A549 treated with RU486 at 1 μM for 4 hours (cell line): ENCODE measurements around the gene NOTO. TPM values are rescaled to one million over a fixed set of nuclear protein-coding genes. Genes with fewer than 3 reads are reported as not detected.

ENCODE experiments used
- total RNA-seq: library from RNA; stranded (reverse); fragments of 200-300 nt; extraction: Qiagen RNA extraction; gene quantifications from 5 replicates; pipeline ENCODE4 v1.2.3, GENCODE V29; 2022; ENCODE audit warnings: low read depth

NOTO gene, protein sequence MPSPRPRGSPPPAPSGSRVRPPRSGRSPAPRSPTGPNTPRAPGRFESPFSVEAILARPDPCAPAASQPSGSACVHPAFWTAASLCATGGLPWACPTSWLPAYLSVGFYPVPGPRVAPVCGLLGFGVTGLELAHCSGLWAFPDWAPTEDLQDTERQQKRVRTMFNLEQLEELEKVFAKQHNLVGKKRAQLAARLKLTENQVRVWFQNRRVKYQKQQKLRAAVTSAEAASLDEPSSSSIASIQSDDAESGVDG
- total RNA-seq, result 0.09 TPM in 1 of 5 replicates, not detected in the others

DNA sequence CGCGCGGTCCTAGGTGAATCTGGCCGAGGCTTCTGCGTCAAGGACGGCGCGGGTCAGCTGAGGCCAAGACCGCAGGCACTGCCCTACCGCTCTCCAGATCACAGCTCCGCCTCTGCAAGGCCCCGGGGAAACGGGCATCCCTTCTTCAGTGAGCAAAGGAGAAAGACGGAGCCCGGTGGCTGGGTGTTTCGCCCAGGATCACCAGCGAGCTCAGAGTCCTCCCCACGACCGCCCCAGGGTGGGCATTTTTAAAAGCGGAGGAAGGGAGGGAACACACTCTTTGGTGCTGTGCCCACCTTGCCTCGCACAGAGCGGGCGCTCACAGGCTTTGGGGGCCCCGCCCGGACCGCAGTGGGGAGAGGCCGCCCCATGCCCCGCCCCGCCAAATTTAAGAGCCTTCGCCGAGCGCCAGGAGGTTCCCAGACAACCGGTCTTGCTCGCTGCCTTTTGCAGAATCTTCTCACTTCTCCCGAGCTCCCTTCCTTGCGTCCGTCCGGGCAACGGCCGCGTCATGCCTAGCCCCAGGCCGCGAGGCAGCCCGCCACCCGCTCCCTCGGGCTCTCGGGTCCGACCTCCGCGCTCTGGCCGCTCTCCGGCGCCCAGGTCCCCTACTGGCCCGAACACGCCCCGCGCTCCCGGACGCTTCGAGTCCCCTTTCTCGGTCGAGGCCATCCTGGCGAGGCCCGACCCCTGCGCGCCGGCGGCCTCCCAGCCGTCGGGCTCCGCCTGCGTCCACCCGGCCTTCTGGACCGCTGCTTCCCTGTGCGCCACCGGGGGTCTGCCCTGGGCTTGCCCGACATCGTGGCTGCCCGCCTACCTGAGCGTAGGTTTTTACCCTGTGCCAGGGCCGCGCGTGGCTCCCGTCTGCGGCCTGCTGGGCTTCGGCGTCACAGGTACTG, at the start of gene NOTO:
NOTO (plus strand) TSS at position 419 of the 899 bp plus-strand sequence; CDS start at position 512, 93 bp downstream.

GRCh38 chr2:73214120-73215035, 12.0 kb downstream of the NOTO start, which contains the start of gene SMYD5:
Gene SMYD5 (plus strand): TSS chr2:73214245. CDS start chr2:73214267, 22 bp downstream.

DNA sequence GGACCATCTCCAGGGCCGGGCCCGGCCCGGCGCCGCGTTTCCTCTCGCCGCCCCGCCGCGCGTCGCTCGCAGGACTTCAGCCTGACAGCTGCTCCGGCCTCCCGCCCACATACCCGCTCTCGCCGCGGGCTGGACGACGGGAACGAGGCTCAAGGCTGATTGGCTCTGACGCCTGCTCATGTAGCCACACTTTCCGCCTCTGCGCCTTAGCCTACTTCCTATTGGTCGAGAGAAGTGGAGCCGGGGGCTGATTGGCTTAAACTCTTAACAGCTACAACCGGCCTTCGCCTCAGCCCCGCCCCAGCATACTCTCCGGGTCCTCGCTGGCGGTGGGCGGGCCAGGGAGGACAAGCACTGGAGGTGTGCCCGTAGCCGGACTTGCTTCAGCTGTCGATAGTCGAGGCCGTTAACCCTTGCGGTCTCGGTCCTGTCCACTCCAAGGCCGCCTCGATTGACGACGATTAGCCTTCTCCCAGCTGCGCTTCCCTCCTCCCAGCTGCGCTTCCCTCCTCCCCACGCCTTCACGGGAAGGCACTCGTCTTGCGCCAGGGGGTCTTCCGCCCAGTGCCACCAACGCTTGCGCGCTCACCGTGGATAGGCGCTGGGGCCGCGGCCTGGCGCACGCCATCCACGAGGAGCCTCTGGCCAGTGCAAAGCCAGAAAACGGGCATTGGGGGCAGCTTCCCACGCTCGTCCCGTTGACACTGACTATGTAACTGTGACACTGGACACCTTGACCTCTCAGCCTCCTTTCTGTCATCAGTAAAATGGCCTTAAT, 31.0 kb downstream of the NOTO start, which contains the start of gene PRADC1:
PRADC1 (minus strand) TSS at position 86 of the 778 bp plus-strand sequence; CDS start at position 7, 79 bp downstream.

GRCh38 chr2:73233932-73234832, 31.8 kb downstream of the NOTO start, which contains the start of gene CCT7:
Gene CCT7 (plus strand): TSS chr2:73234308. CDS start chr2:73234379, 71 bp downstream.

Other genes with a start within 250 kb of the NOTO start
- 11.6 to 16.5 TPM (median 13.4 TPM) in 5 replicates for gene SFXN5, start 130.9 kb upstream of the NOTO start, total RNA-seq
- gene RAB11FIP5, start 89.6 kb upstream of the NOTO start, total RNA-seq, result 31.2 to 38.7 TPM (median 35.3 TPM) in 5 replicates
- 53.9 to 62.0 TPM (median 56.6 TPM) in 5 replicates for gene SMYD5, start 11.7 kb downstream of the NOTO start, total RNA-seq
- gene PRADC1, start 30.7 kb downstream of the NOTO start, total RNA-seq, result 19.3 to 24.1 TPM (median 23.6 TPM) in 5 replicates
- 568 to 901 TPM (median 612 TPM) in 5 replicates for gene CCT7, start 31.7 kb downstream of the NOTO start, total RNA-seq
- gene FBXO41, start 81.9 kb downstream of the NOTO start, total RNA-seq, result 4.3 to 6.0 TPM (median 5.3 TPM) in 5 replicates
- 0.17 to 0.37 TPM (median 0.27 TPM) in 5 replicates for gene EGR4, start 91.0 kb downstream of the NOTO start, total RNA-seq
- 9.8 to 10.6 TPM (median 10.6 TPM) in 5 replicates for gene ALMS1, start 183.3 kb downstream of the NOTO start, total RNA-seq